C4-2B (cell line): ENCODE data around the gene SSR1.

Source experiments
- H3K27ac ChIP-seq: fragments of 450-650 bp; 2 replicates; pipeline ENCODE4 v1.5.1; 2017
- ZFX ChIP-seq: fragments of 450-650 bp; IDR thresholded peaks from 2 replicates; pipeline ENCODE4 v1.6.1; 2017
- TF ChIP-seq, protein P1 (sequence below): fragments of 450-650 bp; conservative IDR thresholded peaks from 2 replicates; pipeline ENCODE4 v1.5.1; 2017; ENCODE audit warnings: mild to moderate bottlenecking

The SSR1 gene

DNA sequence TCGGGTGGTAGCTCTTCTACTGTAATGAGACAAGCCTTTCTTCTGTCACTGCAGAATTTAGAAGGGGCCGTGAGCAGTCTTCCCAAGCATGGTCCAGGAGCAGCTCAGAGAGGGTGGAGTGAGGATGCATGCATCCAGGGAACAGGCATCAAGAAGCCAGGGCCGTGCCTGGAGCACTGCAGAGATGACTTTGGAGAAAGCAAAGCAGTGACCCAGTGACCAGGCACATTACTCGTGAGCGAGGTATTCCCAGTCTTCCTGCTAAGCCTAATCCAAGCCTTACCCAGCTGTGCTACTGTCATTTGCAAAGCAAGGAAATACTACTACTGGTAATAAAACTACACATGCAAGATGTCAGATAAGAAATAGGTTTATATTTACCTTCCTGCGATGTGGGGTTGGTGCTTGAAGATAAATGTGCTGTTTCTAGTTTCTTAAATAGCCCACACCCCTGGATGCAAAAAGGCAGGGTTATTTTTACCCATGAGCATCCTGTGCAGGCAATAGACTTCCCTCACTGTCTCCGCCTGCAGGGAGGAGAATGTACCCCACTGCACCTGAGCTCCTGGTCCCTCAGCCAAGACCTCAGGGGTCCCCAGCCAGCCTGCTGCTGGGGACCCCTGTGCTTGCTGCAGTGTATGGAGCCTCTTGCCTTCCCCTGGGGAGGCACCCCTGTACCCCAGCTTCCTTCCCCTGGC, 62.9 kb downstream of the SSR1 start:
- TF ChIP-seq, protein P1, sequence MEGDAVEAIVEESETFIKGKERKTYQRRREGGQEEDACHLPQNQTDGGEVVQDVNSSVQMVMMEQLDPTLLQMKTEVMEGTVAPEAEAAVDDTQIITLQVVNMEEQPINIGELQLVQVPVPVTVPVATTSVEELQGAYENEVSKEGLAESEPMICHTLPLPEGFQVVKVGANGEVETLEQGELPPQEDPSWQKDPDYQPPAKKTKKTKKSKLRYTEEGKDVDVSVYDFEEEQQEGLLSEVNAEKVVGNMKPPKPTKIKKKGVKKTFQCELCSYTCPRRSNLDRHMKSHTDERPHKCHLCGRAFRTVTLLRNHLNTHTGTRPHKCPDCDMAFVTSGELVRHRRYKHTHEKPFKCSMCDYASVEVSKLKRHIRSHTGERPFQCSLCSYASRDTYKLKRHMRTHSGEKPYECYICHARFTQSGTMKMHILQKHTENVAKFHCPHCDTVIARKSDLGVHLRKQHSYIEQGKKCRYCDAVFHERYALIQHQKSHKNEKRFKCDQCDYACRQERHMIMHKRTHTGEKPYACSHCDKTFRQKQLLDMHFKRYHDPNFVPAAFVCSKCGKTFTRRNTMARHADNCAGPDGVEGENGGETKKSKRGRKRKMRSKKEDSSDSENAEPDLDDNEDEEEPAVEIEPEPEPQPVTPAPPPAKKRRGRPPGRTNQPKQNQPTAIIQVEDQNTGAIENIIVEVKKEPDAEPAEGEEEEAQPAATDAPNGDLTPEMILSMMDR = no peak
- TF ChIP-seq ZFX = no peak
- no peak overlapping the region for H3K27ac ChIP-seq

DNA sequence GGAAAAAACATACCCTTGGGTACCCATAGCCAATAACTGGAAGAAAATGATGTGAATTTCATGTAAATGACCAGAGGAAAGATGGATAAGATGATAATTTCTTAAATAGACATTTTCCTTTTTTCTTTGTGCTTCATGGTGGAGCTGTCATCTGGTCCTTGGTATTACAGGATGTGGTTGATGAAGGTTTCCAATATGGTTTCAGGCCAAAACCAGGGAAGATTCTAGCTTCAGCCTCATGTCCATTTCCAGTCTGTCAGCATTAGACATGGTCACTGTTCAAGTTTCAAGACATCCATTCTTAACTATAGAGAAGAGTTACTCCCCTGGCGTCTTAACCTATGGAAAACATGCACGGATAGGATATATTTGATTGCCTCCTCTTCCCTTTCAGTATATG, 63.6 kb downstream of the SSR1 start:
- no peak overlapping the region for H3K27ac ChIP-seq
- TF ChIP-seq, protein P1 = no peak
- no peak for TF ChIP-seq ZFX

DNA sequence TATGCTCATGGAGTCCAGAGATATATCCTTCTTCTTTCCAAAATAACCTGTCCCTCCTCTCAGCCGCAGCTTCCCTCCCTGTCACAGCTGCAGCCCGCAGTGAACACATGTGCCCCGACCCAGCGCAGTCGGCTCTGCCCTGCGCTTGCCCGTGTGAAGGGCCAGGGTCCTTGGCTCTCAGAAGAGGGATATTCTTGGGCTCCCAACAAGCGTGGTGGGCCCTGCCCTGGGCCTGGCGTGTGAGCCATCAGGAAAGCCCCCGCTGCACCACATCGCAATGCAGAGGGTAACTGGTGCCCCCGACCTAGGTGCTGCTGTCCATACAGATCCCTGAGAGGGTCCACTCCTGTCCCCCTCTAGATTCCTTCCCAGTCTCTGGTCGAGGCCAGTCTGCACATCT, 65.2 kb downstream of the SSR1 start:
- no peak for TF ChIP-seq ZFX
- TF ChIP-seq, protein P1 = no peak
- H3K27ac ChIP-seq = no peak overlapping the region

GRCh38 chr6:7247179-7247456, 65.9 kb downstream of the SSR1 start:
- no peak overlapping the region for H3K27ac ChIP-seq
- TF ChIP-seq, protein P1 = no peak
- no peak for TF ChIP-seq ZFX

- no peak overlapping the region for H3K27ac ChIP-seq
- no peak for TF ChIP-seq ZFX
- TF ChIP-seq, protein P1 = no peak
Observed at GRCh38 chr6:7246401-7247178, 66.4 kb downstream of the SSR1 start.

DNA sequence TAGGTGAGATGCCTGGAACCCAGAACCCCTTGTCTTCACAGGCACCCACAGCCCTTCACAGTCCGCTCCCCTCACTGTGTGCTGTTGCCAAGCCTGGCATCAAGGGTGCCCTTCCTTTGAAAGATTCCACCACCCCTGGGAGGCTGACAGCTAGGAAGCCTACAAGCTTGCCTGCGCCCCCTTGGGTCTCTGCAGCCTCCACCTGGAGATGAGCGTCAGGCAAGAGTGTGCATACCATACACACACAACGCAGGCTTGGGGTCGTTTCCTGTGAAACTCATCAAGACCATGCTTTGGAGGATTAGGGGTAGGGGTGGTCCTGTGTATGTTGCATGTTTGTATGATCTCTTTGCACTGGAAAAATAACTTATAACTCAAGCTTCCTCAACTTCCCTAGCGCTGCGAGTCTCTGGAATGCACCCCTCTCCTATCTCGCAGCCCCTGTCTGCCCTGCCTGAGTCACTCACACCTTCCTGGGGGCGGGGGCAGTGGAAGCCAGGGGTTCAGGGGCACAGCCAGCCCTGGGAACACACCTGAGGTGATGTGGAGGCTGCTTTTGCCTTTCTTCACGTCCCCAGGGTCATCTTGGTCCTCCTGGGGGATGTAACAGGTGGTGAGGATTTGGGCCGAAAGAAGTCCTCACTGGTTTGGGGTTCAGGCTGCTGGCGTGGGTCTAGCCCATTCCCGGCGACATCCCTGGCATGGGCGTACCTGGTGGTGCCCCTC, 67.2 kb downstream of the SSR1 start:
- H3K27ac ChIP-seq = no peak overlapping the region
- no peak for TF ChIP-seq ZFX
- TF ChIP-seq, protein P1 = no peak
